BE2C (cell line): ENCODE data around the gene NCOA5.

Source experiments
- DNase-seq: peaks from one replicate; pipeline ENCODE4 v3.0.0-alpha.2; 2020
- H3K27me3 ChIP-seq: fragments of 250-450 bp; sonication (Bioruptor Pico); 2 replicates; pipeline ENCODE4 v1.5.1; 2020; ENCODE audit warnings: mild to moderate bottlenecking
- H3K36me3 ChIP-seq: fragments of 250-450 bp; sonication (Bioruptor Pico); 2 replicates; pipeline ENCODE4 v1.5.1; 2020; ENCODE audit warnings: mild to moderate bottlenecking
- H3K4me1 ChIP-seq: fragments of 250-450 bp; sonication (Bioruptor Pico); 2 replicates; pipeline ENCODE4 v1.5.1; 2020
- H3K4me3 ChIP-seq: 2 replicates; pipeline ENCODE4 v1.5.1; 2011; ENCODE audit warnings: low read depth, low read length
- H3K9me3 ChIP-seq: fragments of 250-450 bp; sonication (Bioruptor Pico); 2 replicates; pipeline ENCODE4 v1.5.1; 2020
- TF ChIP-seq, protein P1 (sequence below): IDR thresholded peaks from 2 replicates; pipeline ENCODE4 v1.5.1; 2012; ENCODE audit warnings: mild to moderate bottlenecking, low read depth, low read length

NCOA5 gene

GRCh38 chr20:46053416-46053815, 36.3 kb downstream of the NCOA5 start:
- TF ChIP-seq, protein P1, sequence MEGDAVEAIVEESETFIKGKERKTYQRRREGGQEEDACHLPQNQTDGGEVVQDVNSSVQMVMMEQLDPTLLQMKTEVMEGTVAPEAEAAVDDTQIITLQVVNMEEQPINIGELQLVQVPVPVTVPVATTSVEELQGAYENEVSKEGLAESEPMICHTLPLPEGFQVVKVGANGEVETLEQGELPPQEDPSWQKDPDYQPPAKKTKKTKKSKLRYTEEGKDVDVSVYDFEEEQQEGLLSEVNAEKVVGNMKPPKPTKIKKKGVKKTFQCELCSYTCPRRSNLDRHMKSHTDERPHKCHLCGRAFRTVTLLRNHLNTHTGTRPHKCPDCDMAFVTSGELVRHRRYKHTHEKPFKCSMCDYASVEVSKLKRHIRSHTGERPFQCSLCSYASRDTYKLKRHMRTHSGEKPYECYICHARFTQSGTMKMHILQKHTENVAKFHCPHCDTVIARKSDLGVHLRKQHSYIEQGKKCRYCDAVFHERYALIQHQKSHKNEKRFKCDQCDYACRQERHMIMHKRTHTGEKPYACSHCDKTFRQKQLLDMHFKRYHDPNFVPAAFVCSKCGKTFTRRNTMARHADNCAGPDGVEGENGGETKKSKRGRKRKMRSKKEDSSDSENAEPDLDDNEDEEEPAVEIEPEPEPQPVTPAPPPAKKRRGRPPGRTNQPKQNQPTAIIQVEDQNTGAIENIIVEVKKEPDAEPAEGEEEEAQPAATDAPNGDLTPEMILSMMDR = no peak
- DNase-seq = no peak

DNA sequence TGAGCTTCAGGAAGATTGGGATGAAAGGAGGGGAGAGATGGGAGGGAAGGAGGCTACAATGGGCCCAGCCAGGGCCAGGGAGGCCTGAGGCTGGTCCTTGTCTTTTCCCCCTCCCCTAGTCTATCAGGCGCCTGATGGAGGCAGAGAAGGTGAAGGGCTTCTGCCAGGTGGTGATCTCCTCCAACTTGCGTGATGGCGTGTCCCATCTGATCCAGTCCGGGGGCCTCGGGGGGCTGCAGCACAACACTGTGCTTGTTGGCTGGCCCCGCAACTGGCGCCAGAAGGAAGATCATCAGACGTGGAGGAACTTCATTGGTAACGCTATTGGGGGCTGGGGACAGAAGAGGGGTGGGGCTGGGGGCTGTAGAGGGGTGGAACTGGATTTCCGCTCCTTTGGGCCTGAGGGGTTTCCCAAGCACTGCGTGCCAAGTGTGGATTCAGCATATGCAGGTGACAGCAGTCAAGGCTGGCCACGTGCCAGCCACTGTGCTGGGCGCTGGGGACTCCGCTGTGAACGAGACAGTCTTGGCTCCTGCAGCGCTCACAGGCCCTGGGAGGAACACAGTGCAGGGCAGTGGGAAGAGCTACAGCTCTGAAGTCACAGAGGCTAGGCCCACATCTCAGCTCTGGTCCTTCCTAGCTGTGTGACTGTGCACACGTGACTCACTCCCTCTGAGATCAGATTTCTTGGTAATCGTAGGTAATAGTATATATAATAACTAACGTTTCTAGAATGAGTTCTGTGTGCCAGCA, 38.0 kb downstream of the NCOA5 start:
- Histone ChIP-seq H3K36me3 (no peaks in the 10 kb centered on the region), H3K9me3 (no peaks in the 10 kb centered on the region), H3K27me3 (no peaks in the 10 kb centered on the region), H3K4me1 (no peaks in the 10 kb centered on the region), H3K4me3 (no peak overlapping the region)
- DNase-seq = peak; percentile 67
- TF ChIP-seq, protein P1 = no peak

More at GRCh38 chr20:46053416-46053815, 36.3 kb downstream of the NCOA5 start:
- H3K27me3 ChIP-seq = no peaks in the 10 kb centered on the region
- H3K4me1 ChIP-seq = no peaks in the 10 kb centered on the region
- no peaks in the 10 kb centered on the region for H3K36me3 ChIP-seq
- no peak overlapping the region for H3K4me3 ChIP-seq
- H3K9me3 ChIP-seq = no peaks in the 10 kb centered on the region

DNA sequence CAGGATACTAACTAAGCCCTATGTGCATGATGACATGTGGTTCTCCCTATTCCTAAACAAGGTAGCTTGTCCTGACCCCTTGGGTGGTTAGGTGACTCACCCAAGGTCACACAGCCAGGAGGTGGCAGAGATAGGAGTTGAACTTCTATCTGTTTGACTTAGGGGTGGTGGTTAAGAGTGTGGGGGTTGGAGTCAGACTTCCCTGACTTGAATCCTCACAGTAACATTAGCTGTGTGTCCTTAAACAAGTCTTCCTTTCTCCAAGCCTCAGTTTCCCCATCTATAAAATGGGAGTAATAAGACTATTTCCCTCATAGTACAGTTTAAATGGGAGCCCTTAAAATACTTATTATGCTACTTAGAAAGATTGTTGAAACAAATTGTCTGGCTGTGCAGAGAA, 38.9 kb downstream of the NCOA5 start:
- no peaks in the 10 kb centered on the region for H3K27me3 ChIP-seq
- H3K36me3 ChIP-seq = no peaks in the 10 kb centered on the region
- H3K4me1 ChIP-seq = no peaks in the 10 kb centered on the region
- H3K9me3 ChIP-seq = no peaks in the 10 kb centered on the region
- TF ChIP-seq, protein P1 = no peak
- DNase-seq = no peak
- no peak overlapping the region for H3K4me3 ChIP-seq

DNA sequence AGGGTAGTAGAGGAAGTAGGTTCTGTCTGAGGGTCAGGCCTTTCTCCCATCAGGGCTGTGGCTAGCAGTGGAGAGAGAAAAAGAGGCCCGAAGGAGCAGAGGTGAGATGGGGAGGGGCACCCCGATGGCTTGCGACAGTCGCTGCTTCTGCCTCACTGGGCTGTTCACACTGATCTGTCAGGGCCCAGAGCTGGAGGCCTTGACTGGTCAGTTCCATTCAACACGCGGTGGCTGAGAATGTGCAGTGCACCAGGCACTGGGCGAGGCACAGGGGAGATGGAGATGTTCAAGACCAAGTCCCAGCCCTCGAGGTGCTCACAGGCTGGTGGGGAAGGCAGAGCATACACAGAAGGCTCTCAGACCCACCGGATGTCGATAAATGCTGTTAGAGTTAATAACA, 39.3 kb downstream of the NCOA5 start:
- H3K27me3 ChIP-seq = no peaks in the 10 kb centered on the region

GRCh38 chr20:46049815-46050214, 39.9 kb downstream of the NCOA5 start:
- Histone ChIP-seq H3K27me3 (no peaks in the 10 kb centered on the region), H3K4me3 (no peak overlapping the region), H3K9me3 (no peaks in the 10 kb centered on the region), H3K4me1 (no peaks in the 10 kb centered on the region), H3K36me3 (no peaks in the 10 kb centered on the region)
- no peak for DNase-seq
- TF ChIP-seq, protein P1 = no peak

More for the DNA sequence above, 39.3 kb downstream of the NCOA5 start:
- TF ChIP-seq, protein P1 = no peak
- Histone ChIP-seq H3K36me3 (no peaks in the 10 kb centered on the region), H3K4me3 (no peak overlapping the region), H3K9me3 (no peaks in the 10 kb centered on the region), H3K4me1 (no peaks in the 10 kb centered on the region)
- DNase-seq = no peak

- H3K27me3 ChIP-seq = no peaks in the 10 kb centered on the region
- DNase-seq = no peak
- H3K9me3 ChIP-seq = no peaks in the 10 kb centered on the region
- H3K36me3 ChIP-seq = no peaks in the 10 kb centered on the region
- H3K4me3 ChIP-seq = no peak overlapping the region
- TF ChIP-seq, protein P1 = no peak
- no peaks in the 10 kb centered on the region for H3K4me1 ChIP-seq
Observed at GRCh38 chr20:46049190-46049589, 40.6 kb downstream of the NCOA5 start.
